T-helper 17 cell (primary cell): ENCODE measurements around the gene PTPRU. TPM values are rescaled to one million over a fixed set of nuclear protein-coding genes. Genes with fewer than 3 reads are reported as not detected.

ENCODE experiments used
- ATAC-seq: fragments of 150-1000 bp; cut with Tn5 transposase; 2 replicates; pipeline ENCODE4 v1.10.0; 2021; ENCODE audit warnings: mild to moderate bottlenecking, moderate library complexity
- DNase-seq, 3 donors: peaks; one replicate each; pipeline versions ENCODE4 v3.0.0 to v3.0.0-alpha.2; 2020 to 2021
- H3K9me3 ChIP-seq: one replicate; pipeline ENCODE4 v1.7.0; 2013; ENCODE audit warnings: low read length, mild to moderate bottlenecking; ENCODE audit not compliant: control insufficient read depth, poor library complexity, severe bottlenecking
- H3K27ac Mint-ChIP-seq: one replicate; pipeline ENCODE4 v1.8.0; 2022; ENCODE audit warnings: mild to moderate bottlenecking, moderate library complexity, mixed read lengths
- H3K27me3 Mint-ChIP-seq: one replicate; pipeline ENCODE4 v1.8.0; 2022; ENCODE audit warnings: mixed read lengths
- H3K36me3 Mint-ChIP-seq: one replicate; pipeline ENCODE4 v1.8.0; 2022; ENCODE audit warnings: low read depth, mixed read lengths
- H3K4me1 Mint-ChIP-seq: one replicate; pipeline ENCODE4 v1.8.0; 2022; ENCODE audit warnings: mild to moderate bottlenecking, mixed read lengths
- H3K4me3 Mint-ChIP-seq: one replicate; pipeline ENCODE4 v1.8.0; 2022; ENCODE audit warnings: mild to moderate bottlenecking, moderate library complexity, mixed read lengths
- total RNA-seq, 4 donors: library from RNA in 2 of 4; stranded (reverse) in 2 of 4; gene quantifications; one replicate each; pipeline ENCODE4 v1.2.3 and lab custom pipeline; 2022 to 2026

The PTPRU gene
- total RNA-seq, 2 donors from 2014 or later, result not detected

- H3K27ac Mint-ChIP-seq, result no peak overlapping the region
- ATAC-seq (no peak), DNase-seq (no peak)
- peaks cover 4% of the 10 kb centered on the region for H3K36me3 Mint-ChIP-seq
- H3K4me1 Mint-ChIP-seq, result peaks cover 14% of the 10 kb centered on the region
- H3K4me3 Mint-ChIP-seq, result no peak overlapping the region
- H3K27me3 Mint-ChIP-seq, result peaks cover 69% of the 10 kb centered on the region
- H3K9me3 ChIP-seq, result no peaks in the 10 kb centered on the region
Measured at GRCh38 chr1:29342983-29343382, 106.7 kb downstream of the PTPRU start.

GRCh38 chr1:29343476-29343875, 107.2 kb downstream of the PTPRU start:
- Mint-ChIP-seq H3K36me3 (peaks cover 4% of the 10 kb centered on the region), H3K4me3 (no peak overlapping the region), H3K4me1 (peaks cover 14% of the 10 kb centered on the region), H3K27ac (no peak overlapping the region), H3K27me3 (peaks cover 71% of the 10 kb centered on the region)
- ATAC-seq, result no peak
- H3K9me3 ChIP-seq, result no peaks in the 10 kb centered on the region
- DNase-seq, result no peak

- Mint-ChIP-seq H3K4me1 (peaks cover 14% of the 10 kb centered on the region), H3K36me3 (peaks cover 4% of the 10 kb centered on the region), H3K4me3 (no peak overlapping the region), H3K27me3 (peaks cover 72% of the 10 kb centered on the region), H3K27ac (no peak overlapping the region)
- DNase-seq (no peak), ATAC-seq (no peak)
- H3K9me3 ChIP-seq, result no peaks in the 10 kb centered on the region
Measured at GRCh38 chr1:29343908-29344307, 107.6 kb downstream of the PTPRU start.

- DNase-seq (no peak), ATAC-seq (no peak)
- Mint-ChIP-seq H3K27ac (no peak overlapping the region), H3K4me1 (peaks cover 14% of the 10 kb centered on the region), H3K27me3 (peaks cover 72% of the 10 kb centered on the region), H3K4me3 (no peak overlapping the region), H3K36me3 (peaks cover 4% of the 10 kb centered on the region)
- no peaks in the 10 kb centered on the region for H3K9me3 ChIP-seq
Measured at GRCh38 chr1:29344336-29344735, 108.0 kb downstream of the PTPRU start.

- H3K9me3 ChIP-seq, result no peaks in the 10 kb centered on the region
- DNase-seq (no peak), ATAC-seq (no peak)
- peaks cover 5% of the 10 kb centered on the region for H3K36me3 Mint-ChIP-seq
- H3K27ac Mint-ChIP-seq, result no peak overlapping the region
- H3K4me3 Mint-ChIP-seq, result no peak overlapping the region
- peaks cover 84% of the 10 kb centered on the region for H3K27me3 Mint-ChIP-seq
- peaks cover 14% of the 10 kb centered on the region for H3K4me1 Mint-ChIP-seq
Measured at GRCh38 chr1:29346576-29346975, 110.3 kb downstream of the PTPRU start.

- ATAC-seq (no peak), DNase-seq (no peak)
- no peak overlapping the region for H3K4me3 Mint-ChIP-seq
- peaks cover 81% of the 10 kb centered on the region for H3K27me3 Mint-ChIP-seq
- H3K9me3 ChIP-seq, result no peaks in the 10 kb centered on the region
- H3K4me1 Mint-ChIP-seq, result peaks cover 4% of the 10 kb centered on the region
- H3K36me3 Mint-ChIP-seq, result peaks cover 7% of the 10 kb centered on the region
- H3K27ac Mint-ChIP-seq, result no peak overlapping the region
Measured at GRCh38 chr1:29349871-29350491, 113.7 kb downstream of the PTPRU start.

- no peak for DNase-seq
- Mint-ChIP-seq H3K27me3 (peaks cover 86% of the 10 kb centered on the region), H3K36me3 (peaks cover 5% of the 10 kb centered on the region), H3K4me1 (peaks cover 3% of the 10 kb centered on the region), H3K4me3 (no peak overlapping the region), H3K27ac (no peak overlapping the region)
- no peak for ATAC-seq
- H3K9me3 ChIP-seq, result no peaks in the 10 kb centered on the region
Measured at GRCh38 chr1:29352719-29353420, 116.5 kb downstream of the PTPRU start.

- peaks cover 3% of the 10 kb centered on the region for H3K4me1 Mint-ChIP-seq
- H3K36me3 Mint-ChIP-seq, result peaks cover 5% of the 10 kb centered on the region
- peaks cover 81% of the 10 kb centered on the region for H3K27me3 Mint-ChIP-seq
- ATAC-seq (no peak), DNase-seq (no peak)
- H3K4me3 Mint-ChIP-seq, result no peak overlapping the region
- H3K9me3 ChIP-seq, result no peaks in the 10 kb centered on the region
- H3K27ac Mint-ChIP-seq, result no peak overlapping the region
Measured at GRCh38 chr1:29354511-29355098, 118.3 kb downstream of the PTPRU start.

- Mint-ChIP-seq H3K4me1 (peaks cover 3% of the 10 kb centered on the region), H3K4me3 (no peak overlapping the region), H3K27me3 (peaks cover 80% of the 10 kb centered on the region), H3K36me3 (peaks cover 5% of the 10 kb centered on the region), H3K27ac (no peak overlapping the region)
- DNase-seq (no peak), ATAC-seq (no peak)
- no peaks in the 10 kb centered on the region for H3K9me3 ChIP-seq
Measured at GRCh38 chr1:29355375-29355774, 119.1 kb downstream of the PTPRU start.

GRCh38 chr1:29356663-29357062, 120.3 kb downstream of the PTPRU start:
- ATAC-seq, result no peak
- Mint-ChIP-seq H3K27me3 (peaks cover 78% of the 10 kb centered on the region), H3K4me1 (peaks cover 3% of the 10 kb centered on the region), H3K27ac (no peak overlapping the region), H3K36me3 (peaks cover 4% of the 10 kb centered on the region), H3K4me3 (no peak overlapping the region)
- no peak for DNase-seq
- no peaks in the 10 kb centered on the region for H3K9me3 ChIP-seq

- no peak for DNase-seq
- Mint-ChIP-seq H3K27ac (no peak overlapping the region), H3K4me3 (no peak overlapping the region), H3K4me1 (peaks cover 3% of the 10 kb centered on the region), H3K27me3 (peaks cover 78% of the 10 kb centered on the region), H3K36me3 (peaks cover 3% of the 10 kb centered on the region)
- no peak for ATAC-seq
- no peaks in the 10 kb centered on the region for H3K9me3 ChIP-seq
Measured at GRCh38 chr1:29357452-29357851, 121.1 kb downstream of the PTPRU start.

GRCh38 chr1:29358183-29358582, 121.9 kb downstream of the PTPRU start:
- peaks cover 3% of the 10 kb centered on the region for H3K4me1 Mint-ChIP-seq
- no peak for ATAC-seq
- no peak for DNase-seq
- peaks cover 78% of the 10 kb centered on the region for H3K27me3 Mint-ChIP-seq
- H3K27ac Mint-ChIP-seq, result no peak overlapping the region
- H3K36me3 Mint-ChIP-seq, result peaks cover 3% of the 10 kb centered on the region
- H3K4me3 Mint-ChIP-seq, result no peak overlapping the region
- H3K9me3 ChIP-seq, result no peaks in the 10 kb centered on the region

- no peak for DNase-seq
- H3K4me1 Mint-ChIP-seq, result peaks cover 3% of the 10 kb centered on the region
Measured at GRCh38 chr1:29360768-29361167, 124.4 kb downstream of the PTPRU start.

More at GRCh38 chr1:29360768-29361167, 124.4 kb downstream of the PTPRU start:
- Mint-ChIP-seq H3K36me3 (peaks cover 3% of the 10 kb centered on the region), H3K27ac (no peak overlapping the region), H3K27me3 (peaks cover 77% of the 10 kb centered on the region), H3K4me3 (no peak overlapping the region)
- no peak for ATAC-seq
- H3K9me3 ChIP-seq, result no peaks in the 10 kb centered on the region
